ENCODE results near the gene MYO5B.

DNA sequence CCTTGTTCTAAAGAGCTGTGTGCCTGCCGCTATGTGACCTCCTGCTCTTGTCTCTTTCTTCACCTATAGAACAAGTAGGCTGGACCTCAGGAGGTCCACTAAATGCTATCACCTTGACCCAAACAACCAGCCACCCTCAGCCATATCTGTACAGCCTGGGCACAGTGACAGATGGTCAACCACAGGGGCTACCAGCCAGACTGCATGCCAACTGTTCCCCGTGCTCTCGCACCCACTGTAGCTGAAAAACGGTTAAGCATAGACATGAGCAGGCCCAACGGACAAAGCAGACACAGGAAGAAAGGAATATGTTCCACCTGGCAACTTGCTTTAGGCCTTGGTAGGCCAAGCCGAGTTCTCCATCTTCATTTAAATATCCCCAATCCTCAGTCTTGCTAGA lies 338.5 kb downstream of the MYO5B start:
- TF ChIP-seq, protein P1, sequence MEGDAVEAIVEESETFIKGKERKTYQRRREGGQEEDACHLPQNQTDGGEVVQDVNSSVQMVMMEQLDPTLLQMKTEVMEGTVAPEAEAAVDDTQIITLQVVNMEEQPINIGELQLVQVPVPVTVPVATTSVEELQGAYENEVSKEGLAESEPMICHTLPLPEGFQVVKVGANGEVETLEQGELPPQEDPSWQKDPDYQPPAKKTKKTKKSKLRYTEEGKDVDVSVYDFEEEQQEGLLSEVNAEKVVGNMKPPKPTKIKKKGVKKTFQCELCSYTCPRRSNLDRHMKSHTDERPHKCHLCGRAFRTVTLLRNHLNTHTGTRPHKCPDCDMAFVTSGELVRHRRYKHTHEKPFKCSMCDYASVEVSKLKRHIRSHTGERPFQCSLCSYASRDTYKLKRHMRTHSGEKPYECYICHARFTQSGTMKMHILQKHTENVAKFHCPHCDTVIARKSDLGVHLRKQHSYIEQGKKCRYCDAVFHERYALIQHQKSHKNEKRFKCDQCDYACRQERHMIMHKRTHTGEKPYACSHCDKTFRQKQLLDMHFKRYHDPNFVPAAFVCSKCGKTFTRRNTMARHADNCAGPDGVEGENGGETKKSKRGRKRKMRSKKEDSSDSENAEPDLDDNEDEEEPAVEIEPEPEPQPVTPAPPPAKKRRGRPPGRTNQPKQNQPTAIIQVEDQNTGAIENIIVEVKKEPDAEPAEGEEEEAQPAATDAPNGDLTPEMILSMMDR (IDR thresholded peaks at IDR 0.05 in 2 of 3, conservative IDR thresholded peaks at IDR 0.05 in 1 of 3; ENCODE audit: borderline replicate concordance in 1 of 3, insufficient read depth in 1 of 3, low read depth in 2 of 3, low read length in 2 of 3): no peak
- no peak for TF ChIP-seq POLR2AphosphoS5 (IDR thresholded peaks at IDR 0.05; ENCODE audit: low read depth, low read length)
- TF ChIP-seq, protein P2, sequence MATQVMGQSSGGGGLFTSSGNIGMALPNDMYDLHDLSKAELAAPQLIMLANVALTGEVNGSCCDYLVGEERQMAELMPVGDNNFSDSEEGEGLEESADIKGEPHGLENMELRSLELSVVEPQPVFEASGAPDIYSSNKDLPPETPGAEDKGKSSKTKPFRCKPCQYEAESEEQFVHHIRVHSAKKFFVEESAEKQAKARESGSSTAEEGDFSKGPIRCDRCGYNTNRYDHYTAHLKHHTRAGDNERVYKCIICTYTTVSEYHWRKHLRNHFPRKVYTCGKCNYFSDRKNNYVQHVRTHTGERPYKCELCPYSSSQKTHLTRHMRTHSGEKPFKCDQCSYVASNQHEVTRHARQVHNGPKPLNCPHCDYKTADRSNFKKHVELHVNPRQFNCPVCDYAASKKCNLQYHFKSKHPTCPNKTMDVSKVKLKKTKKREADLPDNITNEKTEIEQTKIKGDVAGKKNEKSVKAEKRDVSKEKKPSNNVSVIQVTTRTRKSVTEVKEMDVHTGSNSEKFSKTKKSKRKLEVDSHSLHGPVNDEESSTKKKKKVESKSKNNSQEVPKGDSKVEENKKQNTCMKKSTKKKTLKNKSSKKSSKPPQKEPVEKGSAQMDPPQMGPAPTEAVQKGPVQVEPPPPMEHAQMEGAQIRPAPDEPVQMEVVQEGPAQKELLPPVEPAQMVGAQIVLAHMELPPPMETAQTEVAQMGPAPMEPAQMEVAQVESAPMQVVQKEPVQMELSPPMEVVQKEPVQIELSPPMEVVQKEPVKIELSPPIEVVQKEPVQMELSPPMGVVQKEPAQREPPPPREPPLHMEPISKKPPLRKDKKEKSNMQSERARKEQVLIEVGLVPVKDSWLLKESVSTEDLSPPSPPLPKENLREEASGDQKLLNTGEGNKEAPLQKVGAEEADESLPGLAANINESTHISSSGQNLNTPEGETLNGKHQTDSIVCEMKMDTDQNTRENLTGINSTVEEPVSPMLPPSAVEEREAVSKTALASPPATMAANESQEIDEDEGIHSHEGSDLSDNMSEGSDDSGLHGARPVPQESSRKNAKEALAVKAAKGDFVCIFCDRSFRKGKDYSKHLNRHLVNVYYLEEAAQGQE (IDR thresholded peaks at IDR 0.05; ENCODE audit: low read depth): no peak
- TF ChIP-seq JUND (IDR thresholded peaks at IDR 0.05): no peak
- no peak for TF ChIP-seq SRF (IDR thresholded peaks at IDR 0.05; ENCODE audit: low read depth)
- no peak for TF ChIP-seq SP1 (IDR thresholded peaks at IDR 0.05; ENCODE audit: low read depth)
- TF ChIP-seq SIN3A (IDR thresholded peaks at IDR 0.05; ENCODE audit: low read depth): no peak
- TF ChIP-seq POLR2A (IDR thresholded peaks at IDR 0.05; ENCODE audit: borderline replicate concordance, extremely low read depth, insufficient read depth, insufficient read length): no peak
- no peak for TF ChIP-seq YY1 (IDR thresholded peaks at IDR 0.05; ENCODE audit: extremely low read depth, insufficient replicate concordance, low read depth, low read length)
- TF ChIP-seq, protein P3, sequence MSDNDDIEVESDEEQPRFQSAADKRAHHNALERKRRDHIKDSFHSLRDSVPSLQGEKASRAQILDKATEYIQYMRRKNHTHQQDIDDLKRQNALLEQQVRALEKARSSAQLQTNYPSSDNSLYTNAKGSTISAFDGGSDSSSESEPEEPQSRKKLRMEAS (IDR thresholded peaks at IDR 0.05): no peak
